Pancreas (tissue), 10 donors: ENCODE results near the gene TET1. TPM values are rescaled to one million over a fixed set of nuclear protein-coding genes. Genes with fewer than 3 reads are reported as not detected.
"Not testable (repeated sequence)": the region's sequence is repeated elsewhere in the genome, so short reads cannot be mapped to it uniquely, and the experiment has no call there.

Experiments used
- ATAC-seq, 4 donors: fragments of 200-7000 bp; cut with Tn5 transposase; one replicate each; pipeline versions ENCODE4 v1.8.0 to v1.9.1; 2020; ENCODE audit warnings: mild to moderate bottlenecking in 4 of 4, moderate library complexity in 4 of 4
- DNase-seq, 6 donors: peaks; one replicate each; pipeline ENCODE4 v3.0.0-alpha.2; 2020
- FAIRE-seq: peaks from 2 replicates; lab custom pipeline; 2012; peaks lifted over from hg19 to GRCh38; lab: Jason Lieb, UNC
- H3K27ac ChIP-seq, 4 donors: fragments of 200-600 bp; sonication (generic); 1 replicate in 3 of 4; 2 replicates in 1 of 4; pipeline versions ENCODE4 v1.5.0 to v1.8.0; 2020
- H3K27me3 ChIP-seq, 4 donors: fragments of 200-600 bp; one replicate each; pipeline ENCODE4 v1.8.0; 2021
- H3K36me3 ChIP-seq, 3 donors: fragments of 200-600 bp; sonication (generic) in 1 of 3; one replicate each; pipeline versions ENCODE4 v1.5.0 to v1.8.0; 2020 to 2021
- H3K4me1 ChIP-seq, 3 donors: fragments of 200-600 bp; one replicate each; pipeline ENCODE4 v1.8.0; 2021
- H3K4me3 ChIP-seq, 4 donors: fragments of 200-600 bp; sonication (generic) in 2 of 4; one replicate each; pipeline versions ENCODE4 v1.5.0 to v1.8.0; 2020 to 2021
- H3K9me3 ChIP-seq, 4 donors: fragments of 200-600 bp; one replicate each; pipeline ENCODE4 v1.8.0; 2021
- WGBS, 2 donors: extraction: QIAGEN DNeasy Blood & Tissue Kit; methylation state at CpG; one replicate each; pipeline ENCODE4 v1.1.7; 2013; 5-methylcytosine and 5-hydroxymethylcytosine counted together
- intact Hi-C, 3 donors: fragments of 100-400 bp; cut with DNase I; formaldehyde crosslinking; loops; one replicate each; pipeline versions ENCODE4 v1.11.1 to v1.14.2; 2022
- polyA plus RNA-seq, 2 donors: library from polyadenylated mRNA; stranded (reverse); fragments of 200-250 nt; gene quantifications; one replicate each; pipeline ENCODE4 v1.2.3, GENCODE V29; 2013
- total RNA-seq, 6 donors: library from RNA; stranded (reverse); fragmentation: NEBNext Ultra II Directional in 4 of 6; extraction: Animal tissue kit (Norgen Biotek cat#: 25700) in 4 of 6; gene quantifications; one replicate each; pipeline versions ENCODE4 v1.2.1 to v1.2.4, GENCODE V29; 2021 to 2023
- TF ChIP-seq, protein P1 (sequence below), 4 donors: fragments of 200-600 bp; sonication (generic) in 3 of 4; IDR thresholded peaks; one replicate each; pipeline versions ENCODE4 v1.5.0 to v1.8.0; 2021; ENCODE audit warnings: antibody characterized with exemption in 4 of 4
- donor health status: healthy with polysubstance abuse.
- donor health status: DM: no; HTN: no; CAD: no; lungs with moderate emphysema.
- donor health status: DM: no; HTN: no; CAD: no.
- donor health status: control.
- donor health status: control.
- donor health status: Bipolar disorder and iron deficiency.
- donor health status: DM: yes; HTN: yes; CAD: no.
- donor health status: DM: no; HTN: no; CAD: no.
- donor health status: DM: no; HTN: no; CAD: no.
- donor health status: DM: yes; HTN: yes; CAD: no.

Gene TET1
- total and polyA plus RNA-seq, 8 donors, result 0.11 to 1.6 (median 0.77) TPM

DNA sequence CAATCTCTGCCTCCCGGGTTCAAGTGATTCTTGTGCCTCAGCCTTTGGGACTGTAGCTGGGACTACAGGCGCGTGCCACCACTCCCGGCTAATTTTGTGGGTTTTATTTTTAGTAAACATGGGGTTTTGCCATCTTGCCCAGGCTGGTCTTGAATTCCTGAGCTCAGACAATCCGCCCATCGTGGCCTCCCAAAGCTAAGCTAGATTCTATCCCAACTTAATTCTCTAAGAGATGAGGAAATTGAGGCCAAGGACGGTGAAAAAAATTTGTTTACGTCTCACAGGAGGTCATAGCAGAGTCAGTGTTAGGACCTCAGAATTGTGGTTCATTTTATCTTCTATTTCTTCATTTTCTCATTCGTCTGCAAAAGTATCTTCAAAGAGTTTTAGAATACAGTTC, 167.0 kb downstream of the TET1 start:
- Histone ChIP-seq H3K36me3 (peaks cover 0 to 31% (median 0%) of the 10 kb centered on the region in 3 donors), H3K4me1 (peaks cover 0 to 8% (median 0%) of the 10 kb centered on the region in 3 donors), H3K27me3 (no peaks in the 10 kb centered on the region), H3K27ac (no peak overlapping the region), H3K4me3 (no peak overlapping the region), H3K9me3 (no peaks in the 10 kb centered on the region)
- DNase-seq (no peak), ATAC-seq (no peak), FAIRE-seq (no peak)
- WGBS, 2 donors, result 89 to 93% methylated on average over 9 of the region's 9 CpGs
- intact Hi-C loops, result no loop called here
- TF ChIP-seq, protein P1, sequence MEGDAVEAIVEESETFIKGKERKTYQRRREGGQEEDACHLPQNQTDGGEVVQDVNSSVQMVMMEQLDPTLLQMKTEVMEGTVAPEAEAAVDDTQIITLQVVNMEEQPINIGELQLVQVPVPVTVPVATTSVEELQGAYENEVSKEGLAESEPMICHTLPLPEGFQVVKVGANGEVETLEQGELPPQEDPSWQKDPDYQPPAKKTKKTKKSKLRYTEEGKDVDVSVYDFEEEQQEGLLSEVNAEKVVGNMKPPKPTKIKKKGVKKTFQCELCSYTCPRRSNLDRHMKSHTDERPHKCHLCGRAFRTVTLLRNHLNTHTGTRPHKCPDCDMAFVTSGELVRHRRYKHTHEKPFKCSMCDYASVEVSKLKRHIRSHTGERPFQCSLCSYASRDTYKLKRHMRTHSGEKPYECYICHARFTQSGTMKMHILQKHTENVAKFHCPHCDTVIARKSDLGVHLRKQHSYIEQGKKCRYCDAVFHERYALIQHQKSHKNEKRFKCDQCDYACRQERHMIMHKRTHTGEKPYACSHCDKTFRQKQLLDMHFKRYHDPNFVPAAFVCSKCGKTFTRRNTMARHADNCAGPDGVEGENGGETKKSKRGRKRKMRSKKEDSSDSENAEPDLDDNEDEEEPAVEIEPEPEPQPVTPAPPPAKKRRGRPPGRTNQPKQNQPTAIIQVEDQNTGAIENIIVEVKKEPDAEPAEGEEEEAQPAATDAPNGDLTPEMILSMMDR (IDR thresholded peaks at IDR 0.05), result no peak

DNA sequence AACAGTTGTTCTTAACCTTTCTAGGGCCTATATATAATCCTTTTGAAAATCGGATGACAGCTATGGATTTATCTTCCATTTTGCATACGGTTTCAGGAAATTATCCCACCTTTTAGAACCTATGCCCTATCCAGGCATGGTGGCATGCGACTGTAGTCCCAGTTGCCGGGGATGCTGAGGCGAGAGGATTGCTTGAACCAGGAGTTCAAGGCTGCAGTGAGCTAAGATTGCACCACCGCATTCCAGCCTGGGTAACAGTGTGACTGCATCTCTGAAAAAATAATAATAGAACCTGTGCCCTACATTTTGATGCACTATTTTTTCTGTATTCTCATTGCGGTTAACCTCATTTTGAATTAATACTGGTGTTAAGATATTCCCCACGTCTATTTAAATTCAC, 172.5 kb downstream of the TET1 start:
- TF ChIP-seq, protein P1 (IDR thresholded peaks at IDR 0.05), result no peak
- H3K27ac ChIP-seq, result no peak overlapping the region
- intact Hi-C loops, result no loop called here
- ATAC-seq (no peak), DNase-seq (no peak), FAIRE-seq (no peak)
- no peak overlapping the region for H3K4me3 ChIP-seq
- no peaks in the 10 kb centered on the region for H3K4me1 ChIP-seq
- 92 to 95% methylated on average over 8 of the region's 8 CpGs for WGBS, 2 donors
- peaks cover 0 to 44% (median 0%) of the 10 kb centered on the region in 3 donors for H3K36me3 ChIP-seq
- H3K9me3 ChIP-seq, result no peaks in the 10 kb centered on the region
- H3K27me3 ChIP-seq, result no peaks in the 10 kb centered on the region

DNA sequence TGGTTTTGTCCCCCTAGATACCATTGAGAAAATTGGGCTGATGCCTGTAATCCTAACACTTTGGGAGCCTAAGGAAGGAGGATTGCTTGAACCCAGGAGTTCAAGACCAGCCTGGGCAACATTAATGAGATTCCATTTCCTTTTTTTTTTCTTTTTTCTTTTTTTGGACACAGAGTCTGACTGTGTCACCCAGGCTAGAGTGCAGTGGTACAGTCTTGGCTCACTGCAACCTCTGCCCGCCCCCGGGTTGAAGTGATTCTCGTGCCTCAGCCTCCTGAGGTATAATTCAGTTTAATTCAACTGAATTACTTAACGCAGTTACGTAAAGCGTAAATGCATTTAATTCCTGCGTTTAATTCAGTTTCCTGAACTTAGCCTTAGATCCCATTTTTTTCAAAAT, 174.2 kb downstream of the TET1 start:
- H3K27me3 ChIP-seq, result no peaks in the 10 kb centered on the region
- H3K36me3 ChIP-seq, result peaks cover 0 to 52% (median 2%) of the 10 kb centered on the region in 3 donors
- H3K4me1 ChIP-seq, result no peaks in the 10 kb centered on the region
- intact Hi-C loops, result no loop called here
- ATAC-seq (no peak), DNase-seq (no peak), FAIRE-seq (no peak)
- H3K4me3 ChIP-seq, result no peak overlapping the region
- WGBS, 2 donors, result 93 to 96% methylated on average over 7 of the region's 7 CpGs
- TF ChIP-seq, protein P1 (IDR thresholded peaks at IDR 0.05), result no peak
- H3K27ac ChIP-seq, result no peak overlapping the region
- H3K9me3 ChIP-seq, result no peaks in the 10 kb centered on the region

DNA sequence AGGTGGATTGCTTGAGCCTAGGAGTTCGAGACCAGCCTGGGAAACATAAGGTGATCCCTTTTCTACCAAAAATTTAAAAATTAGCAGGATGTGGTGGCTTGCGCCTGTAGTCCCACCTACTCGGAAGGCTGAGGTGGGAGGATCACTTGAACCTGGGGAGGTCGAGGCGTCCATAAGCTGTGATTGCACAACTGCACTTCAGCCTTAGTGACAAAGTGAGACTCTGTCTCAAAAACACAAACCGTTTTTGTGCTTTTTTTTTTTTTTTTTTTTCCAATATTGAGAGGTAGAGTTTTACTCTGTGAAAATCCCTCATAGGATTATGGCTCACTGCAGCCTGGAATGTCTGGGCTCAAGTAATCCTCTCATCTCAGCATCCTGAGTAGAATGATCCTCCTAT, 175.0 kb downstream of the TET1 start:
- TF ChIP-seq, protein P1 (IDR thresholded peaks at IDR 0.05), result no peak
- H3K4me3 ChIP-seq, result no peak overlapping the region
- 71 to 85% methylated on average over 6 of the region's 6 CpGs for WGBS, 2 donors
- peaks cover 0 to 60% (median 4%) of the 10 kb centered on the region in 3 donors for H3K36me3 ChIP-seq
- no peak overlapping the region for H3K27ac ChIP-seq
- no peaks in the 10 kb centered on the region for H3K9me3 ChIP-seq
- H3K4me1 ChIP-seq, result no peaks in the 10 kb centered on the region
- no peaks in the 10 kb centered on the region for H3K27me3 ChIP-seq
- intact Hi-C loops, result no loop called here
- DNase-seq (no peak), FAIRE-seq (no peak), ATAC-seq (no peak)

DNA sequence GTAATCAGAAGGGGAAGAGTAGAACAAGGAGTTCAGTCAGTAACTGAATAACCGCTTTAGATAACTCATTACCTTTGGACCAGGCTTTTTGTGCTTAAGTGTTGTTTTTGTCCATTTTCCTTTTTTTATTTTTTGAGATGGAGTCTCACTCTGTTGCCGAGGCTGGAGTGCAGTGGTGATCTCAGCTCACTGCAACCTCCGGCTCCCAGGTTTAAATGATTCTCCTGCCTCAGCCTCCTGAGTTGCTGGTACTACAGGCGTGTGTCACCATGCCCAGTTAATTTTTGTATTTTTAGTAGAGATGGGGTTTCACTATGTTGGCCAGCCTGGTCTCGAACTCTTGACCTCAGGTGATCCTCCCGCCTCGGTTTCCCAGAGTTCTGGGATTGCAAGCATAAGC, 175.6 kb downstream of the TET1 start:
- H3K27ac ChIP-seq, H3K4me3 ChIP-seq, intact Hi-C loops, FAIRE-seq, ATAC-seq, H3K4me1 ChIP-seq, DNase-seq, H3K27me3 ChIP-seq, H3K9me3 ChIP-seq: not testable (repeated sequence)
- peaks cover 0 to 62% (median 4%) of the 10 kb centered on the region in 3 donors for H3K36me3 ChIP-seq
- 82 to 96% methylated on average over 7 of the region's 7 CpGs for WGBS, 2 donors

DNA sequence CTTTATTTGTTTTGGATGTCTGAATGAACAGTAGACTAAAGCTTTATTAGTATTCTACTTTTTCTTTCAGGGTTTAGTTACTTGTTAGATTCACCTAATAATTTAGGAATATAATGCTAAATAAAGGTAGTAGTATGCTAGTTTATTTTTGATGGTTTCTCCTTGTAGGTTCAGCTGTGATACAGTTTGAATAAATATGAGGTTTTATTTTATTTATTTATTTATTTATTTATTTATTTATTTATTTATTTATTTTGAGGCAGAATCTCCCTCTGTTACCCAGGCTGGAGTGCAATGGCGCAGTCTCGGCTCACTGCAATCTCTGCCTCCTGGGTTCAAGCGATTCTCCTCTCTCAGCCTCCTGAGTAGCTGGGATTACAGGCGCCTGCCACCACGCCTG, 180.5 kb downstream of the TET1 start:
- H3K27me3 ChIP-seq, H3K27ac ChIP-seq, DNase-seq, ATAC-seq, H3K4me1 ChIP-seq, FAIRE-seq, intact Hi-C loops, H3K4me3 ChIP-seq, H3K9me3 ChIP-seq: not testable (repeated sequence)
- WGBS, 2 donors, result 96 to 100% methylated on average over 5 of the region's 5 CpGs
- H3K36me3 ChIP-seq, result peaks cover 3 to 81% (median 29%) of the 10 kb centered on the region in 3 donors
